GM13976 (cell line): ENCODE measurements around the gene CELF4.

ENCODE experiments used
- DNase-seq: peaks from one replicate; pipeline ENCODE4 v3.0.0; 2012; ENCODE audit warnings: low spot score
- CTCF ChIP-seq: IDR thresholded peaks from 2 replicates; pipeline ENCODE4 v1.5.1; 2012; ENCODE audit warnings: borderline replicate concordance, mild to moderate bottlenecking; ENCODE audit not compliant: insufficient read depth; ENCODE audit errors: extremely low read depth, missing control alignments, control extremely low read depth
- in situ Hi-C: fragments of 300-500 bp; cut with MboI; formaldehyde crosslinking; loops from one replicate; pipeline ENCODE4 v1.12.0; 2022; ENCODE audit warnings: low sequenced_read_pairs, mixed read lengths, inconsistent platforms; ENCODE audit not compliant: unreplicated experiment

The CELF4 gene

DNA sequence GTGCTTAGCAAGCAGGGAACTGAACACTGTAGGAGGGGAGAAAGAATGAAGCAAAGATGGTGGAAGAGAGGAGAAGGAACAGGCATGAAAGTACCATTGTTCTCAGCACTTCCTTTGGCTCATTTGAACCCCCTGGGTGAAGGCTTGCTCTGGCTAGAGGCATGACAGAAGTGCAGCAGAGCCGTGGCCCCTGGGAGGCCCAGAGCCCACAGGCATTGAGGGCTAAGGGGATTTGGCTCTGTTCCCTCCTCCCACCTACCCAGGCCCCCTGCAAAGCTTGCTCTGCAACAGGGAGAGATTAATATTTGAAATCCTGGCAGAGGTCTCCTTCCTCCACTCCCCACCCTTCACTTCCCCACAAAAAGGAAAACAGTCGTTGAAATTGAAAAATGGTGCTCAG lies 262.6 kb downstream of the CELF4 start:
- in situ Hi-C loops: no loop called here
- no peak for TF ChIP-seq CTCF
- no peak for DNase-seq

GRCh38 chr18:37302519-37302918 lies 263.1 kb downstream of the CELF4 start:
- in situ Hi-C loops: no loop called here
- no peak for TF ChIP-seq CTCF
- DNase-seq: no peak

DNA sequence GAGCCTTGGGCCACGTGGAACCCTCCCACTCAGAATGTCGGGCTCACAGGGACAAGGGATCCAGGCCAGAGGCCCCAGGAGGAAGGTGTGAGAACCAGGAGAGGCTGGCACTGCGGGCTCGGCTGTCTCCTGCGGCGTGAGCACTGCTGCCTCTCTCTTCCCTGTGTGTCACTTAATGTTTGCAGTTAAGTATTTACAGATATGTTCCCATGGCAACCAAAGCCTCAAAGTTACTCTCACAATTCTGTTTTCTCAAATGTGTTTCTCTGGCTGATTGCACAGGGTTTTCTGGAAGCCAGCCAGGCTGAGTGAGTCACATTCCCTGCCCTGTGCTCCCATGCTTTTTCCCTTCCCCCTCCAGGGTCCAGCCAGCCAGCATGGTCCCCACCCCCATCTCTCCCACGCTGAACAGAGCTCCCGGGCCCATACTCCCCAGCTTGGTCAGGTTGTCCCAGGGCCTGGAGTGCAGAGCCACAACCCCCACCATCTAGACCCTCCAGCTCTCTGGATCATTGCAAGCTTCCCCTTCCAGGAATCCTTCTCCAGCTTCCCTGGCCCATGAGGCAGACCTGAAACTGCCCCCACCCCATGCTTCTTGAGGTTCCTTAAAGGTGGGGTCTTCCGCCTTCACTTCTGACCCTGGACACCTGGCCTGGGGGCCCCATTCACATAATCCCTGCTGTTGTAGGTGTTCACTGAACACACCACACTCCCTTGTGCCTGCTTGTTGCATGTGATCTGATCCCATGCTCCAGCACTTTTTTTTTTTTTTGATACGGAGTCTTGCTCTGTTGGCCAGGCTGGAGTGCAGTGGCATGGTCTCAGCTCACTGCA lies 265.9 kb downstream of the CELF4 start:
- no peak for TF ChIP-seq CTCF
- no peak for DNase-seq
- in situ Hi-C loops: no loop called here

DNA sequence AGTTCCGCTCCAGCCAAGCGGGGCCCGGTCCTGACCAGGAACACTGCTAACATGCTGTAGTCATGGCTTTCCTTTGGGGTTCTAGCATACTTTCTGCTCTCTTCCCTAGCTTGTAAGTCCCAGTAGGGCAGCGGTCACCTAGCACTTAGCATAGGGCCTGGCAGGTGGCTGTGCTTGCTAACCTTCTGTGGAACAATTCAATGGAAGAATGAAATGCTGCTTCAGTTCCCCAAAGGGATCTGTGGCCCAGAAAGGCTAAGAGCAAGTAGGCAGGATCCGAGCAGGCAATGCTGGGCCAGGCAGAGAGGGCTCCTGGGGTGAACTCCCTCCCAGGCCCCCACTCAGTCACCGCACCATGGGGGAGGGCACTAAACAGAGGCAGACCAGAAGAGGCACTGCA lies 266.8 kb downstream of the CELF4 start:
- in situ Hi-C loops: no loop called here
- TF ChIP-seq CTCF: no peak
- no peak for DNase-seq

DNA sequence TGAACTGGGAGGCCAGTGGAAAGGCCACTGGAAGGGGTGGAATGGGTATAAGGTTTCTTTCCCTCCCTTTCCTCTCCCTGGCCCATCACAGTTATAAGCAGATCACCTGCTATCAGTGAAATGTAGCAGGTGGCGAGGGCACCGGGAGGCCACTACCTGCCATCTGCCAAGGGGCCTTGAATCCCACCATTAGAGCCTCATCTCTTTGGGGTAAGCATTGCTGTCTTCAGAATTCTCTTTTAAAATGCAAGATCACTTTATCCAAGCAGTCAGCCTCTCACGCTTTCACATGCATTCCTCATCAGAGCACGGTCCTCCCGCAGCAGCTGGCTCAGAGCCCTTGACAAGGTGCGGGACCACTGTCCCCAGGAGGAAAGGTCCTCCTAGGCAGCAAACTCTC lies 268.5 kb downstream of the CELF4 start:
- DNase-seq: no peak
- no peak for TF ChIP-seq CTCF
- in situ Hi-C loops: no loop called here

DNA sequence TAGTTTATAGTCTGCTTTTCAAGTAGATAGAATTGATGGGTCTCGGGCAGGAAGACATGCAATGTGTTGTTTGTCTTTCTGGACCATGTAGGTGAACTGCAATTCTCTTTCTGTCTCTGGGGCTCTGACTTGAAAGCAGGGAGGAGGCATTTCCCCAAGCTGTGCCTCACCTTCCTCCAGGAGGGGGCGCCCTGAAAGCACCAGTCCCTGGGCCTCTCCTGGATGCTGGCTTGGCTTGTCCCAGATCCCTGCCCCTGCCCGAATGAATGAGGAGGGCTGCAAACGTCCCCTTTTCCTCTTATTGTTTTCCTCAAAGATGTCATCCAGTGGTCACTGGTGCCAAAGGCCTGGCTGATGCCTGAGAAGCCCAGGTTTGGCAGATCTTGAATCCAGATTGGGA lies 270.6 kb downstream of the CELF4 start:
- DNase-seq: no peak
- in situ Hi-C loops: no loop called here
- TF ChIP-seq CTCF: no peak
